CD4-positive, alpha-beta T cell treated with Interleukin-4 for 1 hour (primary cell): ENCODE results near the gene DECR2.

Source experiments
- DNase-seq, 2 donors: peaks; one replicate each; pipeline ENCODE4 v3.0.0-alpha.2; 2020 to 2022

DECR2 gene

DNA sequence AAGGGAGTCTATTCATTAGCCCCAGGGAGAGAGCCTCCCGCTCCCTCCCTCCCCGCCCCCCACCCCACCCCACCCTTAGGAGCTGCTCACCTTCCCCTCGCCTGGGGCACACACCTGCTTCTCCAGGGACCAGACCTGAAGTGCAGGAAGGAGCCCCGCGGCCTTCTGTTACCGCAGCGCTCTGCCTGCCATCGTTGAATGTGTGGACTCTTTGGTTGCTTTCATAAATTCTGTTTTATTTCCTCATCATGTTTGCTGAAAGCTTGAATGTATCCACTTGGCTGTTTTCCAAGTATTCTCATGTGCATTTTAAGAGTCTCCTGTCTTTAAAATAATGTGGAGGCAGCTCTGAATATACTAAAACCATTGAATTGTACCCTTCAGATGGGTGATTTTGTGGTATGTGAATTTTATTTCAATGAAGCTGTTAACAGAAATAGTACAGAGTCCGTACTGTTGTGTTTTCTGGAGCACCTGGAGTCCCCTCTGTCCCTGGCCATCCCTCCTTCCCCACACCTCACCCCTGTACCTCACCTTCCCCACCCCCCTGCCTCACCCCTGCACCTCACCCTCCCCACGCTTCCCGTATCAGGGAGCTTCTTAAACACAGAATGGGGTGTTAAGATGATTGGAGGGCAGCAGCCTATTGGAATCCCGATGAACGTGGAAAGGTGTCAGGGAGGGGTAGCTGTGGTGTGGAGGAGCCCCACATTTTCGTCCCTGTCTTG is 49.3 kb downstream of the DECR2 start:
- DNase-seq = no peak

- DNase-seq = no peak
These were observed 52.8 kb downstream of the DECR2 start for GRCh38 chr16:454397-454940.

DNA sequence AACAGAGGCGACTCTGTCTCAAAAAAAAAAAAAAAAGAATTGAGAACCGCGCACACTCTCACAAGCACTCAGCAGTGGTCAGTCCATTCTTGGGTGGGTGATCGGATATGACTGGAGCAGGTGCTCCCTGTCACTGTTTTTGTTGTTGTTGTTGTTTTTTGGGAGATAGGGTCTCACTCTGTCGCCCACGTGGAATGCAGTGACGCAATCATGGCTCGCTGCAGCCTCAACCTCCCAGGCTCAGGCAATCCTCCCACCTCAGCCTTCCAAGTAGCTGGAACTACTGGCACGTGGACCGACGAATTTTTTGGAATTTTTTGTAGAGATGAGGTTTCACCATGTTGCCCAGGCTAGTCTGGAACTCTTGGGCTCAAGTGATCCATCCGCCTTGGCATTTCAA is 53.8 kb downstream of the DECR2 start:
- DNase-seq = no peak

- DNase-seq = no peak
These were observed 55.3 kb downstream of the DECR2 start for GRCh38 chr16:456891-457483.

DNA sequence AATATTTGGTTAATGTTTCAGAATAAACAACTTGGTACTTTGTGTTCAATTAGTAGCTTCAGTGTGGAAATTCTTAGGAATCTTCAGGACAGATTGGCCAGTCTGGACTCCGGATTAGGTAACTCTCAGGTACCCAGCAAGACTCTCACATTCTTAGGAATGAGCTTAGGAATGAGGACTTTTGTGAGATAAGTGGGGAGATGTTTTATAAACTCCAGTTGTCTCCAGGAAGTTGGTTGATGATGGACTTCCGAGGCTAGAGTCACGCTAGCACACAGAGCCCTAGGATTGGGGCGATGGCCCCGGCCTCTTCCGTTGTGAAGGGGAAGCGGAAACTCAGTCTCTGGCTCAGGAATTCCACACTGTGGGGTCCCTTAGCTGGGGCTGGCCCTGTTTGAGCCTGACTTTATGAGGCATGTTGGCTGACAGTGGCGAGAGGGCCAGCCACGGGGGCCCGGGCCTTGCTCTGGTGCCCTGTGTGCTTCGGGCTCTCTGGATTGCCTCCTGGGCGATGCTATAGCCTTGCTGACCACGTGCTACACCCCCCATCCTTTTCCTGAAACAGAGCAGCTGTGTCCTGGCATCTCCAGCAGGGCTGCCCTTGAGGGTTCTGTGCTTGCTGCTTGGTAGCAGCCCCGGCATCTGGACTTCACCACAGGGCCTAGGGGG is 56.2 kb downstream of the DECR2 start:
- no peak for DNase-seq

- DNase-seq = no peak
These were observed 58.1 kb downstream of the DECR2 start for GRCh38 chr16:459761-460160.

DNA sequence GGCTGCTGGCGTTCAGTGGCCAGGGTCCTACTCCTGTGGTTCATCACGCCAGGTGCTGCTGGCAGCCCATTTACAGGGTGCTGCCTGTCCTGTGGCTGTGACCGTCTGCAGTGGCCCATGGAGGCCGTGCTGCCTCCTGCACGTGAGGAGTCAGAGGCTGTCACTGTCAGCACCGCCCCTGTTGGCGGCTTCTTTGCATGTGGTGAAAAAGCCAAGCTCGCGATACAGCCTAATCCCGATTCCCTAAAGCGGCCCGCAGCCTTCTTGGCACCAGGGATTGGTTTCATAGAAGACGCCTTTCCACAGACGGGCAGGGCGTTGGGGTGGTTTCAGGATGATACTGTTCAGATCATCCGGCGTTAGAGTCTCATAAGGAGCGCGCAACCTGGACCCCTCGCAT is 59.1 kb downstream of the DECR2 start:
- no peak for DNase-seq
